OCI-LY7 (cell line): Measurements from ENCODE around the gene ANTKMT.

Experiments
- CTCF ChIP-seq: fragments of 200-600 bp; sonication (generic); conservative IDR thresholded peaks from 2 replicates; pipeline ENCODE4 v1.5.1; 2014; ENCODE audit warnings: mild to moderate bottlenecking, antibody characterized with exemption, low read length, moderate library complexity, mixed read lengths
- EZH2phosphoT487 ChIP-seq: fragments of 200-600 bp; sonication (generic); IDR thresholded peaks from 2 replicates; pipeline ENCODE4 v1.6.1; 2018; ENCODE audit warnings: low read depth, borderline replicate concordance, mild to moderate bottlenecking, mixed run types, antibody characterized with exemption, low read length, moderate library complexity, mixed read lengths

DNA sequence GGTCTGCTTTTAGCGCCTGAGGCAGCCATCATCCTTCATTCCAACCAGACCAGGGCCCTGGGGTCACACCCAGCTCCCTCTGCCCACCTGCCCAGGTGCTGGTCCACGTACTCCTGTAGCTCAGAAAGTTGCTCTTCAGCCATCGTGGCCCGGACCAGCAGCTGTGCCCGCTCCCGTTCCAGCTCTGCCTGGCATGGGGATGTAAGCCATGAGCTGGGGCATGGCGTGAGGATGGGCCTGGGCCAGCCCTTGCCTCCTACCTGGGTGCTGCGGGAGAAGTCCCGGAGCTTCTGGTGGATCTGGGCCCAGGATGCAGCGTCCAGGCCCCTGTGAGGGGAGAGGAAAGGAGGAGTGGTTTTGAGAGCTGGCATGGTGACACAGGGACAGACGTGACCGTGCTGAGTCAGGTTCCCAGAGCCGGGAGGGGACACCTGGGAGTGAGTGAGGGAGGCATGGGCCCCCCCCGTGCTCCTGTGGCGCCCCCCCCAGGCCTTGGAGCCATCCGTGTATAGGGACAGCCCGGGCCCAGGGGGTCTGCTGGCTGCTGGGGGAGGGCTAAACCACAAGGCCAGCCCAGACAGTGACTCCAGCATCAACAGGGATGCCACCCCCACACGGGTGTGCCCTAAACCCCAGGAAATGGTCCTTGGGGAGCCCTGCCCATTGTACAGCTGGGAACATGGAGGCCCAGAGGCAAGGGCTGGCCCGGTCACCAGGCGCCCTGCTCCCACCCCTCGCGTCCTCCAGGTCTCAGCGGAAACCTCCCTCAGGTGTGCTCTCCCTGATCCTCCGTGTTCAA, 2.1 kb downstream of the ANTKMT start:
- TF ChIP-seq CTCF (no peak), EZH2phosphoT487 (no peak)
